Measurements from ENCODE around the gene CCDC74A.
"Not testable (repeated sequence)": the region's sequence is repeated elsewhere in the genome, so short reads cannot be mapped to it uniquely, and the experiment has no call there.

The CCDC74A gene

GRCh38 chr2:131527131-131528001 is at the start of gene CCDC74A:
TSS of gene CCDC74A (plus strand) at chr2:131527888. CDS start at chr2:131527971, 83 bp downstream.
- peak within 1 kb of the TSS; percentile 74 for H3K4me3 ChIP-seq (ENCODE audit: low read length)
- not testable (repeated sequence) for H4K20me1 ChIP-seq (ENCODE audit: insufficient read depth, low read length); H3K79me2 ChIP-seq (ENCODE audit: low read length); H3K27ac ChIP-seq (ENCODE audit: low read length); H3K9me3 ChIP-seq (ENCODE audit: insufficient read depth, low read length); H3K36me3 ChIP-seq (replicated peaks; ENCODE audit: low read depth, low read length); H3K27me3 ChIP-seq (ENCODE audit: low read depth, low read length)
- H2AFZ ChIP-seq (ENCODE audit: low read depth, low read length), result peak within 1 kb of the TSS; percentile 85
- H3K4me2 ChIP-seq (ENCODE audit: low read length), result peak within 1 kb of the TSS; percentile 95
- peak within 1 kb of the TSS; percentile 70 for H3K9ac ChIP-seq (ENCODE audit: low read length)
- H3K4me1 ChIP-seq (ENCODE audit: low read length), result peaks cover 15% of the 10 kb centered on the region

GRCh38 chr2:131478074-131478849 is 49.4 kb upstream of the CCDC74A start:
- H2AFZ ChIP-seq (ENCODE audit: low read depth, low read length); H3K4me3 ChIP-seq (ENCODE audit: low read length); H3K36me3 ChIP-seq (replicated peaks; ENCODE audit: low read depth, low read length); H3K27me3 ChIP-seq (ENCODE audit: low read depth, low read length); H3K4me1 ChIP-seq (ENCODE audit: low read length); H3K79me2 ChIP-seq (ENCODE audit: low read length); H3K27ac ChIP-seq (ENCODE audit: low read length); H4K20me1 ChIP-seq (ENCODE audit: insufficient read depth, low read length); H3K9me3 ChIP-seq (ENCODE audit: insufficient read depth, low read length); H3K4me2 ChIP-seq (ENCODE audit: low read length); H3K9ac ChIP-seq (ENCODE audit: low read length): not testable (repeated sequence)

- H4K20me1 ChIP-seq (ENCODE audit: insufficient read depth, low read length); H3K9ac ChIP-seq (ENCODE audit: low read length); H3K4me3 ChIP-seq (ENCODE audit: low read length); H3K79me2 ChIP-seq (ENCODE audit: low read length); H3K27me3 ChIP-seq (ENCODE audit: low read depth, low read length); H3K4me1 ChIP-seq (ENCODE audit: low read length); H3K36me3 ChIP-seq (replicated peaks; ENCODE audit: low read depth, low read length); H3K9me3 ChIP-seq (ENCODE audit: insufficient read depth, low read length); H3K27ac ChIP-seq (ENCODE audit: low read length); H2AFZ ChIP-seq (ENCODE audit: low read depth, low read length); H3K4me2 ChIP-seq (ENCODE audit: low read length): not testable (repeated sequence)
Observed at GRCh38 chr2:131478850-131479461, 48.7 kb upstream of the CCDC74A start.

- H3K4me2 ChIP-seq (ENCODE audit: low read length); H3K9ac ChIP-seq (ENCODE audit: low read length); H3K27me3 ChIP-seq (ENCODE audit: low read depth, low read length); H4K20me1 ChIP-seq (ENCODE audit: insufficient read depth, low read length); H3K79me2 ChIP-seq (ENCODE audit: low read length); H3K4me3 ChIP-seq (ENCODE audit: low read length); H3K36me3 ChIP-seq (replicated peaks; ENCODE audit: low read depth, low read length); H3K27ac ChIP-seq (ENCODE audit: low read length); H3K4me1 ChIP-seq (ENCODE audit: low read length); H2AFZ ChIP-seq (ENCODE audit: low read depth, low read length); H3K9me3 ChIP-seq (ENCODE audit: insufficient read depth, low read length): not testable (repeated sequence)
Observed at GRCh38 chr2:131480351-131480750, 47.3 kb upstream of the CCDC74A start.

DNA sequence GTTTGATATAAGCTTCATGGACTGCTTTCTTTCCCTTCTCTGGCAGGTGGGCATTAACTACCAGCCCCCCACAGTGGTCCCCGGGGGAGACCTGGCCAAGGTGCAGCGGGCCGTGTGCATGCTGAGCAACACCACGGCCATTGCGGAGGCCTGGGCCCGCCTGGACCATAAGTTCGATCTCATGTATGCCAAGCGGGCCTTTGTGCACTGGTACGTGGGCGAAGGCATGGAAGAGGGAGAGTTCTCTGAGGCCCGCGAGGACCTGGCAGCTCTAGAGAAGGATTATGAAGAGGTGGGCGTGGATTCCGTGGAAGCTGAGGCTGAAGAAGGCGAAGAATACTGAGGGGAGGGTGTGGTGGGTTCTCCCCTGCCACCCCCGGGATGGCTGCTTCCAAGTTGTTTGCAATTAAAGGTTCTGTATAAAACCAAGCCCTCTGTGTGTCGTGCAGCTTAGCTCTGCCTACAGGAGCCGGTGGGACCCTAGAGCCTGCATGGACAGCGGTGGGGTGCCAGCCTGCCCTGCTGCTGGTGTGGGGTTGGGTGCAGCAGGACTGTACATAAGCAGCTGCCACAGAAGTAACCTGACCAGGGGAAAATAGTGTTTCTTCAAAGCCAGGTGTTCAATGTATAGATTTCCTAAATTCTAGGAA is 45.1 kb upstream of the CCDC74A start:
- not testable (repeated sequence) for H3K27me3 ChIP-seq (ENCODE audit: low read depth, low read length); H4K20me1 ChIP-seq (ENCODE audit: insufficient read depth, low read length); H2AFZ ChIP-seq (ENCODE audit: low read depth, low read length); H3K27ac ChIP-seq (ENCODE audit: low read length); H3K9me3 ChIP-seq (ENCODE audit: insufficient read depth, low read length); H3K4me1 ChIP-seq (ENCODE audit: low read length); H3K4me3 ChIP-seq (ENCODE audit: low read length); H3K79me2 ChIP-seq (ENCODE audit: low read length); H3K36me3 ChIP-seq (replicated peaks; ENCODE audit: low read depth, low read length); H3K9ac ChIP-seq (ENCODE audit: low read length); H3K4me2 ChIP-seq (ENCODE audit: low read length)

DNA sequence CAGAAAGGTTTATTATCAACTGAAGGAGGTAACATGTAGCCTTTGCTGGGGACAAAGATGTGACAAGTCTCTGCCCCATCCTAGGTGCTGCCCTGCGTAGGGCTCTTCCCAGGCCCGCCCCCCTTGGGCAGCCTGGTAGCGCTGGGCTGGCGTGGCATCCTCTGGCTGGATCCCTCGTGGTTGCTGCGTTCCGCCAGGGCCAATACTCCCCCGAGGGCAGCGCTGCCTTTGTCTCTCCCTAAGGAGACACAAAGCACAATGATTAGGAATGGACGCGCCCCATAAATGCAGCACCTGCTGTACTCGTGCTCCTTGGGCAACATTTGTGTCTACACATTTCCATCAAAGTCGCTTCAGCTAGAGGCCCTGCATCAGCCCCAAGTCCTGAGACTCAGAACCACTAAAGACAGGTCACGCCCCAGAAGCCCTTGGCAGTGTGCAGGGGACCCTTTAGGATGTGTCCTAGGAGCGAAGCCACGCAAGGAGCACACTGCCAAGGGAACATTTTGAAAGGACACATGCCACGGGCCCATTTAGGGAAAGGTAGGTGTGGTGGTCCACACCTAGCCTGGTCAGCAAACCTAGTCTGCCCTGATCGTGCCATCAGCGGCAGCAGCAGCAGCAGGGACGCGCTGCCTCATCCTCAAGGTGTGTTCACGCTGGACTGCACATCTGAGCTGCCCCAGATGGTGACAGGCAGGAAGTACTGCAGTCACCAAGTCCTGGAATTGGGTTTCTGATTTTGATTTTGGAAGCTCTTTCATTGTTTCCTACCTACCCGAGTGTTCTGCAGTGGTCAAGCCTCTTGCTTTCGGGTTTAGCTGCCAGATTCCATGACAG is 43.5 kb upstream of the CCDC74A start:
- H3K4me3 ChIP-seq (ENCODE audit: low read length); H3K4me2 ChIP-seq (ENCODE audit: low read length); H3K9ac ChIP-seq (ENCODE audit: low read length); H3K36me3 ChIP-seq (replicated peaks; ENCODE audit: low read depth, low read length); H3K27ac ChIP-seq (ENCODE audit: low read length); H3K27me3 ChIP-seq (ENCODE audit: low read depth, low read length); H2AFZ ChIP-seq (ENCODE audit: low read depth, low read length); H3K9me3 ChIP-seq (ENCODE audit: insufficient read depth, low read length); H4K20me1 ChIP-seq (ENCODE audit: insufficient read depth, low read length); H3K4me1 ChIP-seq (ENCODE audit: low read length): not testable (repeated sequence)
- H3K79me2 ChIP-seq (ENCODE audit: low read length), result peaks cover 21% of the 10 kb centered on the region

DNA sequence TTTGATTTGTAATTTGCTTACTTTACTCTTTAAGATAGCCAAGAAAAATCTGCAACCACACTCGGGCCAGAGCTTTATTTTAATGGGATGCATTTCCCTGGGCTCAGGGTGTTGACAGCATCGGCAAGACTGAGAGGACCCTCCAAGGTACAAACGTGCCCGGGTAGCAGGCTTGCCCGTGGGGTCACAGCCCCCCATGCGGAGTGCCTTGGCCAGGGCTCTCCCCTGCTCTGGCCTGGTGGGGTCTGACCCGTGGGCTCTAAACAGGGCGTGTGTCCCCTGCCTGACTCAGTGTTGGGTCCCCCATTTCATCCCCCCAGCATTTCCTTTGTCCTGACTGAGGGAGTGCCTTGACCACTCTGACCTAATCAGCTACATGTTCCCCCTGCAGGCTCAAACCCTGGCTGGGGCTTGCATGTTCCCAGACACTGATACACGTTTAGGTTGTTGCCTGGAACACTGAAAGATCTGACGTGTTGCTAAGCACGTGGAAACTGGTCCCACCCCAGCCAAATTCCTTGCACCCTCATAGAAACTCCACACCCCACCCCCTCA is 42.7 kb upstream of the CCDC74A start:
- H3K27me3 ChIP-seq (ENCODE audit: low read depth, low read length); H3K4me3 ChIP-seq (ENCODE audit: low read length); H4K20me1 ChIP-seq (ENCODE audit: insufficient read depth, low read length); H3K4me1 ChIP-seq (ENCODE audit: low read length); H3K9me3 ChIP-seq (ENCODE audit: insufficient read depth, low read length); H3K4me2 ChIP-seq (ENCODE audit: low read length); H3K9ac ChIP-seq (ENCODE audit: low read length); H3K27ac ChIP-seq (ENCODE audit: low read length); H3K36me3 ChIP-seq (replicated peaks; ENCODE audit: low read depth, low read length); H2AFZ ChIP-seq (ENCODE audit: low read depth, low read length): not testable (repeated sequence)
- H3K79me2 ChIP-seq (ENCODE audit: low read length), result peaks cover 27% of the 10 kb centered on the region

DNA sequence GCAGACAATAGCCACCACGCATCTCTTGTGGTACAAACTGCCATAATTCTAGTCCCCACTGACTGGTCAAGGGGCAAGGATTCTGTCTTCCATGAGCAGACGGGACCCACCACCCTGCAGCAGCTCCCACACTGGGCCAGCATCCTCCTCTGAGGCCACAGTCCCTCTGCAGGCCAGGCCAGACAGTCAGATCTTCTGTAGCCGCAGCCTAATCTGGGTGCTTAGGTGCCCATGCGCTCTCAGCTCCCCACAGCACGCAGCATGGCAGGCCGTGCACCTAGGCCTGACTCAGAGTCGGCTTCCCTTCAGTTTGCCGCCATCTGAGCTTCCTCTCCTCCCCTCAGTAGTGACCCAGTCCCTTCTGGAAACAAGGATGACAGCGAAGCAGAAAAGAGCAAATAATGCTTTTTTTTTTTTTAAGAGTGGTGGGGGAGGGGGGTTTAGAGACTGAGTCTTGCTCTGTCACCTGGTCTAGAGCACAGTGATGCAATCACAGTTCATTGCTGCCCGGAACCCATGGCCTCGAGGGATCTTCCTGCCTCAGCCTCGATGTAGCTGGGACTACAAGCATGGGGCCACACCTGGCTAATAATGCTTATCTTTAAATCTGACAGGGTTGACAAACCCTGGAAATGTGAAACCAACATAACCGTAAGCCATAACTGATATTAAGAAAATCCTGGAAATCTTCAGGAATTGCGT is 41.3 kb upstream of the CCDC74A start:
- H3K36me3 ChIP-seq (replicated peaks; ENCODE audit: low read depth, low read length); H2AFZ ChIP-seq (ENCODE audit: low read depth, low read length); H4K20me1 ChIP-seq (ENCODE audit: insufficient read depth, low read length); H3K4me3 ChIP-seq (ENCODE audit: low read length); H3K9ac ChIP-seq (ENCODE audit: low read length); H3K27ac ChIP-seq (ENCODE audit: low read length); H3K9me3 ChIP-seq (ENCODE audit: insufficient read depth, low read length); H3K4me1 ChIP-seq (ENCODE audit: low read length); H3K27me3 ChIP-seq (ENCODE audit: low read depth, low read length); H3K4me2 ChIP-seq (ENCODE audit: low read length): not testable (repeated sequence)
- H3K79me2 ChIP-seq (ENCODE audit: low read length), result peaks cover 41% of the 10 kb centered on the region
